B cell (primary cell): ENCODE results near the gene PSMB2. TPM values are rescaled to one million over a fixed set of nuclear protein-coding genes. Genes with fewer than 3 reads are reported as not detected.

Experiments used
- ATAC-seq: fragments of 200-7000 bp; cut with Tn5 transposase; one replicate; pipeline ENCODE4 v1.10.0; 2021; ENCODE audit warnings: low read depth, mild to moderate bottlenecking, moderate number of reproducible peaks, moderate library complexity
- CTCF ChIA-PET: fragments of 350-600 bp; sonication (Branson Sonifier 250); formaldehyde crosslinking; loops from one replicate; lab custom pipeline; 2021; ENCODE audit warnings: antibody characterized with exemption, inconsistent platforms; lab: Charles Lee
- POLR2A ChIA-PET: fragments of 350-600 bp; sonication (Branson Sonifier 250); formaldehyde crosslinking; loops from one replicate; lab custom pipeline; 2021; ENCODE audit warnings: antibody characterized with exemption; lab: Charles Lee
- DNase-seq: peaks from one replicate; pipeline ENCODE4 v3.0.0; 2013
- H2AFZ ChIP-seq: 2 replicates; pipeline ENCODE4 v1.6.1; 2012; ENCODE audit warnings: mild to moderate bottlenecking, low read depth, low read length; ENCODE audit not compliant: insufficient read depth, poor library complexity, severe bottlenecking
- H3K27ac ChIP-seq, 2 donors: 1 replicate in 1 of 2; 2 replicates in 1 of 2; pipeline ENCODE4 v1.5.1; 2012 to 2013; ENCODE audit warnings: low read length in 2 of 2, mild to moderate bottlenecking in 2 of 2, moderate library complexity in 1 of 2
- H3K27me3 ChIP-seq, 4 experiments: fragments of 200-600 bp in 1 of 4; sonication (generic) in 1 of 4; replicated peaks in 1 of 4; 1 replicate in 2 of 4; 2 replicates in 2 of 4; pipeline versions ENCODE4 v1.6.1 to v1.7.0; 2013 to 2016; ENCODE audit warnings: low read length in 3 of 4, mild to moderate bottlenecking in 2 of 4, mixed read lengths in 1 of 4, moderate library complexity in 1 of 4; ENCODE audit not compliant: insufficient read depth in 4 of 4, control insufficient read depth in 3 of 4; ENCODE audit errors: control extremely low read depth in 1 of 4
- H3K36me3 ChIP-seq, 2 experiments: replicated peaks in 1 of 2; 1 replicate in 1 of 2; 2 replicates in 1 of 2; pipeline versions ENCODE4 v1.6.1 to v1.7.1; 2013; ENCODE audit warnings: low read length in 1 of 2; ENCODE audit not compliant: insufficient read depth in 2 of 2, control insufficient read depth in 1 of 2; ENCODE audit errors: control extremely low read depth in 1 of 2, extremely low read depth in 1 of 2
- H3K4me1 ChIP-seq, 2 donors: fragments of 200-600 bp in 1 of 2; sonication (generic) in 1 of 2; 1 replicate in 1 of 2; 2 replicates in 1 of 2; pipeline versions ENCODE4 v1.5.1 to v1.6.1; 2013 to 2017; ENCODE audit warnings: low read length in 2 of 2; ENCODE audit not compliant: control insufficient read depth in 2 of 2, insufficient read depth in 2 of 2
- H3K4me2 ChIP-seq: replicated peaks from 2 replicates; pipeline ENCODE3; 2012; ENCODE audit warnings: mild to moderate bottlenecking, low read depth, low read length; ENCODE audit not compliant: poor library complexity, severe bottlenecking
- H3K4me3 ChIP-seq, 5 experiments: fragments of 200-600 bp in 1 of 5; sonication (generic) in 1 of 5; 1 replicate in 3 of 5; 2 replicates in 2 of 5; pipeline versions ENCODE4 v1.5.1 to v1.7.0; 2011 to 2016; ENCODE audit warnings: low read length in 4 of 5, mild to moderate bottlenecking in 4 of 5, low read depth in 2 of 5, control low read depth in 1 of 5, moderate library complexity in 1 of 5; ENCODE audit not compliant: insufficient read depth in 1 of 5; ENCODE audit errors: control extremely low read depth in 1 of 5, extremely low read depth in 1 of 5
- H3K79me2 ChIP-seq: fragments of 200-600 bp; sonication (generic); one replicate; pipeline ENCODE4 v1.6.0; 2016; ENCODE audit warnings: low read length; ENCODE audit not compliant: control insufficient read depth, insufficient read depth
- H3K9ac ChIP-seq: fragments of 200-600 bp; sonication (generic); 2 replicates; pipeline ENCODE4 v1.6.1; 2017; ENCODE audit warnings: mild to moderate bottlenecking, low read length, moderate library complexity
- H3K9me3 ChIP-seq, 3 donors: one replicate each; pipeline versions ENCODE4 v1.6.1 to v1.7.1; 2013; ENCODE audit warnings: low read length in 2 of 3; ENCODE audit not compliant: control insufficient read depth in 2 of 3, insufficient read depth in 1 of 3; ENCODE audit errors: control extremely low read depth in 1 of 3
- H4K20me1 ChIP-seq: 2 replicates; pipeline ENCODE4 v1.6.0; 2012; ENCODE audit warnings: mild to moderate bottlenecking, low read length; ENCODE audit not compliant: insufficient read depth, control insufficient read depth, poor library complexity, severe bottlenecking
- H3K27ac Mint-ChIP-seq: one replicate; pipeline ENCODE4 v1.8.0; 2021; ENCODE audit warnings: mixed read lengths
- H3K27me3 Mint-ChIP-seq: one replicate; pipeline ENCODE4 v1.8.0; 2021; ENCODE audit warnings: mixed read lengths
- H3K4me1 Mint-ChIP-seq: one replicate; pipeline ENCODE4 v1.8.0; 2021; ENCODE audit warnings: mixed read lengths
- H3K4me3 Mint-ChIP-seq: one replicate; pipeline ENCODE4 v1.8.0; 2021; ENCODE audit warnings: mixed read lengths
- H3K9me3 Mint-ChIP-seq: one replicate; pipeline ENCODE4 v1.8.0; 2022; ENCODE audit warnings: mixed read lengths; ENCODE audit not compliant: insufficient read depth
- CTCF ChIP-seq: fragments of 200-600 bp; IDR thresholded peaks from one replicate; pipeline ENCODE4 v1.8.0; 2022; ENCODE audit warnings: antibody characterized with exemption, mild to moderate bottlenecking
- EZH2 ChIP-seq: IDR thresholded peaks from 2 replicates; pipeline ENCODE4 v1.6.1; 2012; ENCODE audit warnings: borderline replicate concordance, low read depth, mild to moderate bottlenecking, moderate library complexity, low read length; ENCODE audit not compliant: insufficient read depth, poor library complexity, severe bottlenecking
- WGBS: methylation state at CpG from one replicate; pipeline ENCODE4 v1.1.5; 2013; ENCODE audit warnings: missing lambda C conversion rate; ENCODE audit not compliant: insufficient coverage; 5-methylcytosine and 5-hydroxymethylcytosine counted together
- intact Hi-C: fragments of 100-400 bp; cut with micrococcal nuclease; formaldehyde crosslinking; loops from one replicate; pipeline ENCODE4 v1.10.0; 2022
- polyA plus RNA-seq: library from polyadenylated mRNA; depleted of rRNA; stranded (reverse); fragments of >200 nt; gene quantifications from 2 replicates; pipeline ENCODE4 v1.2.3, GENCODE V29; 2012
- total RNA-seq, 2 donors: library from RNA; stranded (reverse); fragments of 120-200 nt in 1 of 2; gene quantifications; 1 replicate in 1 of 2; 2 replicates in 1 of 2; pipeline versions ENCODE4 v1.2.3 to v1.2.4, GENCODE V29; 2013 to 2022

PSMB2 gene
- total and polyA plus RNA-seq, 2 donors (not counting 1 experiment from before 2014, with no cell fraction given), result 20.5 to 26.2 TPM

- Mint-ChIP-seq H3K4me3 (peak overlapping the region; percentile 31), H3K27ac (peak overlapping the region; percentile 55), H3K4me1 (peaks cover 43% of the 10 kb centered on the region), H3K27me3 (no peaks in the 10 kb centered on the region), H3K9me3 (no peaks in the 10 kb centered on the region)
- ATAC-seq (no peak), DNase-seq (peak; percentile 60)
- no peak overlapping the region for H3K4me2 ChIP-seq
- WGBS, result 92% methylated on average over 5 of the region's 7 CpGs
- H2AFZ ChIP-seq, result no peak overlapping the region
- TF ChIP-seq EZH2, result no peak
- TF ChIP-seq CTCF, result no peak
- no peak overlapping the region for H3K27ac ChIP-seq
- CTCF ChIA-PET, result interaction anchor here (0.6 to 3.9 kb wide), 5 partner anchors 8 to 267 kb away, joined by 3 to 30 read pairs (median 5); no protein-coding TSS in a partner anchor
- H3K4me3 ChIP-seq, result no peak overlapping the region
- peaks cover 23% of the 10 kb centered on the region for H3K79me2 ChIP-seq
- no peaks in the 10 kb centered on the region for H4K20me1 ChIP-seq
- H3K36me3 ChIP-seq, result no peaks in the 10 kb centered on the region
- no peaks in the 10 kb centered on the region for H3K27me3 ChIP-seq
- POLR2A ChIA-PET, result interaction anchor here (0.6 kb wide), 1 partner anchor 160 kb away, joined by 17 read pairs; no protein-coding TSS in a partner anchor
- H3K9ac ChIP-seq, result no peak overlapping the region
- peaks cover 15 to 26% of the 10 kb centered on the region in 2 donors for H3K4me1 ChIP-seq
- no peaks in the 10 kb centered on the region for H3K9me3 ChIP-seq
- intact Hi-C loops, result loop anchor here (5.0 to 10.0 kb wide), 2 partner anchors 527 to 705 kb away; partner anchors contain the start of genes SMIM12 and ZMYM6
Observed at GRCh38 chr1:35559317-35559944, 81.9 kb downstream of the PSMB2 start.
